MM.1S (cell line): Measurements from ENCODE around the gene ATXN1.

Experiments used
- DNase-seq: peaks from one replicate; pipeline ENCODE4 v3.0.0-alpha.2; 2015
- H2AFZ ChIP-seq: fragments of 300-600 bp; sonication (generic); 2 replicates; pipeline ENCODE4 v1.6.0; 2016; ENCODE audit warnings: antibody characterized with exemption, low read length
- H3F3A ChIP-seq: fragments of 300-600 bp; sonication (generic); 2 replicates; pipeline ENCODE4 v1.6.1; 2016; ENCODE audit warnings: mild to moderate bottlenecking, antibody characterized with exemption, low read length, moderate library complexity, mixed read lengths; ENCODE audit not compliant: insufficient read depth
- H3K27ac ChIP-seq: fragments of 300-600 bp; sonication (generic); 2 replicates; pipeline ENCODE4 v1.5.1; 2016; ENCODE audit warnings: mild to moderate bottlenecking, low read length
- H3K27me3 ChIP-seq: fragments of 300-600 bp; sonication (generic); replicated peaks from 2 replicates; pipeline ENCODE4 v1.6.0; 2016; ENCODE audit warnings: low read length; ENCODE audit not compliant: insufficient read depth
- H3K36me3 ChIP-seq: fragments of 300-600 bp; sonication (generic); replicated peaks from 2 replicates; pipeline ENCODE4 v1.6.1; 2016; ENCODE audit warnings: mild to moderate bottlenecking, low read length, mixed read lengths; ENCODE audit not compliant: insufficient read depth
- H3K4me1 ChIP-seq: fragments of 300-600 bp; sonication (generic); 2 replicates; pipeline ENCODE4 v1.6.1; 2016; ENCODE audit warnings: low read length, mixed read lengths
- H3K4me2 ChIP-seq: fragments of 300-600 bp; sonication (generic); 2 replicates; pipeline ENCODE4 v1.6.0; 2016; ENCODE audit warnings: low read depth, low read length
- H3K4me3 ChIP-seq: fragments of 300-600 bp; sonication (generic); 2 replicates; pipeline ENCODE4 v1.5.1; 2016; ENCODE audit warnings: low read length, mixed read lengths
- H3K79me2 ChIP-seq: fragments of 300-600 bp; sonication (generic); 2 replicates; pipeline ENCODE4 v1.6.1; 2016; ENCODE audit warnings: mixed run types, low read length, mixed read lengths
- H3K9ac ChIP-seq: fragments of 300-600 bp; sonication (generic); 2 replicates; pipeline ENCODE4 v1.6.1; 2016; ENCODE audit warnings: low read length, mixed read lengths
- H3K9me2 ChIP-seq: fragments of 300-600 bp; sonication (generic); replicated peaks from 2 replicates; pipeline ENCODE4 v1.6.1; 2016; ENCODE audit warnings: mild to moderate bottlenecking, low read length, mixed read lengths; ENCODE audit not compliant: insufficient read depth
- H3K9me3 ChIP-seq: fragments of 300-600 bp; sonication (generic); replicated peaks from 2 replicates; pipeline ENCODE4 v1.6.1; 2016; ENCODE audit warnings: mild to moderate bottlenecking, low read length, mixed read lengths; ENCODE audit not compliant: insufficient read depth
- H4K20me1 ChIP-seq: fragments of 300-600 bp; sonication (generic); 2 replicates; pipeline ENCODE4 v1.6.1; 2016; ENCODE audit warnings: mild to moderate bottlenecking, low read length, moderate library complexity, mixed read lengths; ENCODE audit not compliant: insufficient read depth
- EZH2 ChIP-seq: fragments of 300-600 bp; sonication (generic); optimal IDR thresholded peaks from 2 replicates; pipeline ENCODE3; 2017; ENCODE audit warnings: low read depth, mild to moderate bottlenecking, antibody characterized with exemption, low read length, mixed read lengths
- EZH2phosphoT487 ChIP-seq: fragments of 300-600 bp; sonication (generic); IDR thresholded peaks from 2 replicates; pipeline ENCODE4 v1.6.1; 2018; ENCODE audit warnings: antibody characterized with exemption, low read length
- TF ChIP-seq, protein P1 (sequence below): fragments of 300-600 bp; sonication (generic); IDR thresholded peaks from 2 replicates; pipeline ENCODE4 v1.5.1; 2016; ENCODE audit warnings: antibody characterized with exemption, low read length, mixed read lengths

The ATXN1 gene

DNA sequence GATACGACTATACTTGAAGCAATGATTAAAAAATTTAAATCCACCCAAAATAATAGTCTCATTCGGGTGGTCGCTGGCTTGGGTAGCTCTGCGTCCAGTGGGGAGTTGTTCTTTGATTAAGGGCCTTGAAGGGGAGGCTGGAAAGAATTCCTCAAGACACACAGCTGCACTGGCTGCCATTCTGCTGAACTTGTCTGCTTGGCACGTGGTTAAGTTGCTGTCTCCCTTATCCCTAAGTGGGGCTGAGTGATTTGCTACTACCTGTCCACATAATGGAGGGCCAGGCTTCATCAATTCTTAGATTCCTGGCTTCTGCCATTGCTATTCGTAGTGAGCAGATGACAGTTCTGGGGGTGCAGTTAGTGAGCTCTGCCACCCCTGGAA lies 424.4 kb downstream of the ATXN1 start:
- no peak overlapping the region for H3K4me3 ChIP-seq
- no peak overlapping the region for H3K9ac ChIP-seq
- no peaks in the 10 kb centered on the region for H3K9me3 ChIP-seq
- no peak overlapping the region for H3K4me2 ChIP-seq
- no peaks in the 10 kb centered on the region for H3K36me3 ChIP-seq
- peaks cover under 1% of the 10 kb centered on the region; the same call in 1 of the 2 replicates for H3F3A ChIP-seq
- H4K20me1 ChIP-seq = no peaks in the 10 kb centered on the region
- H2AFZ ChIP-seq = no peak overlapping the region
- peaks cover under 1% of the 10 kb centered on the region; the same call in 1 of the 2 replicates for H3K4me1 ChIP-seq
- no peaks in the 10 kb centered on the region for H3K79me2 ChIP-seq
- no peaks in the 10 kb centered on the region for H3K9me2 ChIP-seq
- H3K27ac ChIP-seq = no peak overlapping the region
- no peak for DNase-seq
- no peaks in the 10 kb centered on the region for H3K27me3 ChIP-seq
- TF ChIP-seq, protein P1, sequence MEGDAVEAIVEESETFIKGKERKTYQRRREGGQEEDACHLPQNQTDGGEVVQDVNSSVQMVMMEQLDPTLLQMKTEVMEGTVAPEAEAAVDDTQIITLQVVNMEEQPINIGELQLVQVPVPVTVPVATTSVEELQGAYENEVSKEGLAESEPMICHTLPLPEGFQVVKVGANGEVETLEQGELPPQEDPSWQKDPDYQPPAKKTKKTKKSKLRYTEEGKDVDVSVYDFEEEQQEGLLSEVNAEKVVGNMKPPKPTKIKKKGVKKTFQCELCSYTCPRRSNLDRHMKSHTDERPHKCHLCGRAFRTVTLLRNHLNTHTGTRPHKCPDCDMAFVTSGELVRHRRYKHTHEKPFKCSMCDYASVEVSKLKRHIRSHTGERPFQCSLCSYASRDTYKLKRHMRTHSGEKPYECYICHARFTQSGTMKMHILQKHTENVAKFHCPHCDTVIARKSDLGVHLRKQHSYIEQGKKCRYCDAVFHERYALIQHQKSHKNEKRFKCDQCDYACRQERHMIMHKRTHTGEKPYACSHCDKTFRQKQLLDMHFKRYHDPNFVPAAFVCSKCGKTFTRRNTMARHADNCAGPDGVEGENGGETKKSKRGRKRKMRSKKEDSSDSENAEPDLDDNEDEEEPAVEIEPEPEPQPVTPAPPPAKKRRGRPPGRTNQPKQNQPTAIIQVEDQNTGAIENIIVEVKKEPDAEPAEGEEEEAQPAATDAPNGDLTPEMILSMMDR = no peak
- no peak for TF ChIP-seq EZH2phosphoT487
- TF ChIP-seq EZH2 = no peak

DNA sequence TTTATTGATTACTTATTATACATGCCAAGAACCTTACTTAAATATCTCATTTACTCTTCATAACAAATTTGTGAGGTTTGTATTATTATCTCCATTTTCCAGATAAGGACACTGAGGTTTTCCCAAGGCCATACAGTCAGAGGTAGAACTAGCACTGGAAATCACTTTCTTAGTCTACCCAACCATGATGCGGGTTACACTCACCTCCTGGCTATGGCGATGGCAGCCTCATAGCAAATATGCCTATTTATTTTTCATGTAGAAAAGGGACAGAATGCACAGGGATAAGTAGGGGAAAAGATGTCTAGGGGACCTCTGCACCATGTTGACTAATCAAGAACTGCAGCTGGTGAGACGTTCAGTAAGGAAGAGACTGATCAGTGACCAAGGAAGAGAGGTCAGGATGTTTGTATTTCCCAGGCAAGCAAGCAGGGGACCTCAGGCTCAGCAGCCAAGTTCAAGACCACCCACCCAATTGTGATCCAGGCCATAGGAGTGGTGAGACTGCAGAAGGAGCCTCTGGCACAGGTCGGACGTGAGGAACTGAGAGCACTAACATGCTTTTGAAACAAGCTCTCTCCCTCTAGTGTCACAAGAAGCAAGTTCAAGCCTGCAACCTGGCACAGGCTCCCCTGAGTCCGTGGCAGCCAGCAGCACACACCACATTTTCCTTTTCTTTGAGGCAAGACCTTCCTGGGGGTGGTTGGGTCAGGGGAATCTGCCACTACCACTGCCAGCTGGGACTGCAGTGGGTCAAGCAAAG lies 425.0 kb downstream of the ATXN1 start:
- Histone ChIP-seq H4K20me1 (no peaks in the 10 kb centered on the region), H3K9me2 (no peaks in the 10 kb centered on the region), H3K4me1 (peaks cover 6% of the 10 kb centered on the region; the same call in 1 of the 2 replicates), H3K27ac (no peak overlapping the region), H3K79me2 (no peaks in the 10 kb centered on the region), H3K4me3 (no peak overlapping the region), H2AFZ (no peak overlapping the region), H3K27me3 (no peaks in the 10 kb centered on the region), H3K36me3 (no peaks in the 10 kb centered on the region), H3F3A (peaks cover 4% of the 10 kb centered on the region), H3K4me2 (no peak overlapping the region), H3K9me3 (no peaks in the 10 kb centered on the region), H3K9ac (no peak overlapping the region)
- TF ChIP-seq EZH2 (no peak), EZH2phosphoT487 (no peak)
- TF ChIP-seq, protein P1 = no peak
- DNase-seq = no peak

DNA sequence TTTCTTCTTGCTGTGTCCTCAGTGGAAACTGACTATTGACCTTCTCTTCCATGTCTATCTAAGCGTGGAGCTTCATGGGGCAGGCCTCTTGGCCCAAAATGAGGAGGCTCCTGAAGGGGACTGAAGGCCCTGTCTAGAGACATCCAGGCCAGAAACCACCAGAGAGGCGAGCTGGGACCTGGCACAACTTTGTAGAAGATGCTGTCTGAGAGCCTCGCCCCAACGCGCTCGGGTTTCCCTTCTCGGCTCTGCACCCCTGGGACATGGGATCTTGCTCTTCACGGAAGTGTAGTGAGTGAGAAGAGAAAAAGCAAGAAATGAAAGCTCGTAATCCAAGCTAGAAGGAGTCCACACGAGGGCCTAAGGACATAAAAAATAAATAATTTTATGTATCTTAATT lies 426.1 kb downstream of the ATXN1 start:
- Histone ChIP-seq H3K79me2 (no peaks in the 10 kb centered on the region), H3K4me2 (no peak overlapping the region), H3K27me3 (no peaks in the 10 kb centered on the region), H3K9me2 (no peaks in the 10 kb centered on the region), H4K20me1 (no peaks in the 10 kb centered on the region), H3K9ac (no peak overlapping the region), H3K4me3 (no peak overlapping the region), H3K4me1 (peaks cover 6% of the 10 kb centered on the region; the same call in 1 of the 2 replicates), H2AFZ (no peak overlapping the region), H3K27ac (no peak overlapping the region), H3K36me3 (no peaks in the 10 kb centered on the region), H3K9me3 (no peaks in the 10 kb centered on the region), H3F3A (peaks cover 4% of the 10 kb centered on the region)
- TF ChIP-seq EZH2 (no peak), EZH2phosphoT487 (no peak)
- TF ChIP-seq, protein P1 = no peak
- DNase-seq = no peak
